CD14-positive monocyte (primary cell): ENCODE measurements around the gene WDTC1. TPM values are rescaled to one million over a fixed set of nuclear protein-coding genes. Genes with fewer than 3 reads are reported as not detected.

Source experiments
- DNase-seq, 3 donors: peaks; one replicate each; pipeline ENCODE4 v3.0.0-alpha.2; 2011 to 2022
- H2AFZ ChIP-seq: 2 replicates; pipeline ENCODE4 v1.6.0; 2012; ENCODE audit warnings: mild to moderate bottlenecking, low read depth, low read length, inconsistent platforms; ENCODE audit not compliant: insufficient read depth, poor library complexity, severe bottlenecking
- H3K27ac ChIP-seq, 2 donors: 1 replicate in 1 of 2; 2 replicates in 1 of 2; pipeline ENCODE4 v1.5.1; 2012 to 2013; ENCODE audit warnings: low read length in 2 of 2, control low read depth in 1 of 2, inconsistent platforms in 1 of 2, low read depth in 1 of 2, mild to moderate bottlenecking in 1 of 2
- H3K27me3 ChIP-seq, 2 donors: one replicate each; pipeline versions ENCODE4 v1.6.0 to v1.6.1; 2011 to 2013; ENCODE audit warnings: low read length in 2 of 2; ENCODE audit not compliant: control insufficient read depth in 2 of 2, insufficient read depth in 2 of 2
- H3K36me3 ChIP-seq, 2 donors: replicated peaks in 1 of 2; 1 replicate in 1 of 2; 2 replicates in 1 of 2; pipeline versions ENCODE4 v1.5.1 to v1.6.1; 2012 to 2013; ENCODE audit warnings: low read length in 2 of 2, control low read depth in 1 of 2, inconsistent platforms in 1 of 2, mild to moderate bottlenecking in 1 of 2; ENCODE audit not compliant: insufficient read depth in 2 of 2, control insufficient read depth in 1 of 2
- H3K4me1 ChIP-seq, 2 donors: 1 replicate in 1 of 2; 2 replicates in 1 of 2; pipeline versions ENCODE4 v1.5.1 to v1.6.1; 2012 to 2013; ENCODE audit warnings: low read length in 2 of 2, control low read depth in 1 of 2, inconsistent platforms in 1 of 2, mild to moderate bottlenecking in 1 of 2, moderate library complexity in 1 of 2; ENCODE audit not compliant: insufficient read depth in 2 of 2, control insufficient read depth in 1 of 2
- H3K4me2 ChIP-seq: replicated peaks from 2 replicates; pipeline ENCODE3; 2012; ENCODE audit warnings: low read length, moderate library complexity, mild to moderate bottlenecking; ENCODE audit not compliant: poor library complexity, severe bottlenecking; ENCODE audit errors: extremely low read depth
- H3K4me3 ChIP-seq, 3 experiments: fragments of 200-600 bp in 1 of 3; sonication (generic) in 1 of 3; replicated peaks in 1 of 3; 1 replicate in 2 of 3; 2 replicates in 1 of 3; pipeline ENCODE4 v1.5.1; 2011 to 2013; ENCODE audit warnings: low read length in 3 of 3, mild to moderate bottlenecking in 3 of 3, control low read depth in 2 of 3, low read depth in 2 of 3, inconsistent platforms in 1 of 3, moderate library complexity in 1 of 3
- H3K79me2 ChIP-seq: 2 replicates; pipeline ENCODE4 v1.6.0; 2012; ENCODE audit warnings: mild to moderate bottlenecking, control low read depth, inconsistent platforms, low read length, moderate library complexity; ENCODE audit not compliant: insufficient read depth
- H3K9ac ChIP-seq: 2 replicates; pipeline ENCODE4 v1.6.0; 2017; ENCODE audit warnings: low read length, mild to moderate bottlenecking; ENCODE audit not compliant: insufficient read depth, poor library complexity, severe bottlenecking
- H3K9me3 ChIP-seq, 2 donors: replicated peaks in 1 of 2; 1 replicate in 1 of 2; 2 replicates in 1 of 2; pipeline versions ENCODE4 v1.5.1 to v1.6.1; 2012 to 2013; ENCODE audit warnings: low read length in 2 of 2, control low read depth in 1 of 2; ENCODE audit not compliant: control insufficient read depth in 1 of 2, insufficient read depth in 1 of 2
- H4K20me1 ChIP-seq: 2 replicates; pipeline ENCODE4 v1.6.0; 2012; ENCODE audit warnings: mild to moderate bottlenecking, low read length, control low read depth, moderate library complexity; ENCODE audit not compliant: insufficient read depth
- H3K27ac Mint-ChIP-seq, 7 donors: one replicate each; pipeline ENCODE4 v1.8.0; 2020; ENCODE audit warnings: mild to moderate bottlenecking in 7 of 7, mixed read lengths in 7 of 7, moderate library complexity in 6 of 7, inconsistent platforms in 2 of 7
- H3K27me3 Mint-ChIP-seq, 3 donors: one replicate each; pipeline ENCODE4 v1.8.0; 2021 to 2022; ENCODE audit warnings: low read depth in 3 of 3, mild to moderate bottlenecking in 3 of 3, mixed read lengths in 3 of 3, moderate library complexity in 3 of 3, inconsistent platforms in 1 of 3
- H3K36me3 Mint-ChIP-seq, 2 donors: one replicate each; pipeline ENCODE4 v1.8.0; 2020; ENCODE audit warnings: mixed read lengths in 2 of 2, inconsistent platforms in 1 of 2, mild to moderate bottlenecking in 1 of 2
- H3K4me1 Mint-ChIP-seq: one replicate; pipeline ENCODE4 v1.8.0; 2020; ENCODE audit warnings: mild to moderate bottlenecking, mixed read lengths
- H3K4me3 Mint-ChIP-seq, 2 donors: one replicate each; pipeline ENCODE4 v1.8.0; 2020; ENCODE audit warnings: mild to moderate bottlenecking in 2 of 2, mixed read lengths in 2 of 2, moderate library complexity in 1 of 2
- H3K9me3 Mint-ChIP-seq, 7 donors: one replicate each; pipeline ENCODE4 v1.8.0; 2020 to 2022; ENCODE audit warnings: mixed read lengths in 7 of 7, mild to moderate bottlenecking in 6 of 7, moderate library complexity in 6 of 7, inconsistent platforms in 2 of 7
- WGBS: methylation state at CpG from one replicate; pipeline ENCODE4 v1.1.5; 2013; ENCODE audit warnings: missing lambda C conversion rate; ENCODE audit not compliant: insufficient coverage; 5-methylcytosine and 5-hydroxymethylcytosine counted together
- intact Hi-C, 2 donors: fragments of 100-400 bp; cut with micrococcal nuclease; formaldehyde crosslinking; loops; one replicate each; pipeline versions ENCODE4 v1.15.0 to v1.15.1; 2023
- polyA plus RNA-seq, 3 donors: library from polyadenylated mRNA; depleted of rRNA in 1 of 3; unstranded in 2 of 3; stranded (reverse) in 1 of 3; fragments of 300-500 nt in 2 of 3; fragments of >200 nt in 1 of 3; fragmentation: Illumina TruSeq in 2 of 3; gene quantifications; 1 replicate in 2 of 3; 2 replicates in 1 of 3; pipeline ENCODE4 v1.2.3, GENCODE V29; 2012 to 2021
- TF ChIP-seq, protein P1 (sequence below): fragments of 200-600 bp; IDR thresholded peaks from one replicate; pipeline ENCODE4 v1.8.0; 2022; ENCODE audit warnings: antibody characterized with exemption, mild to moderate bottlenecking

Gene WDTC1
- polyA plus RNA-seq, 3 donors, result 2.1 to 26.6 (median 4.3) TPM

DNA sequence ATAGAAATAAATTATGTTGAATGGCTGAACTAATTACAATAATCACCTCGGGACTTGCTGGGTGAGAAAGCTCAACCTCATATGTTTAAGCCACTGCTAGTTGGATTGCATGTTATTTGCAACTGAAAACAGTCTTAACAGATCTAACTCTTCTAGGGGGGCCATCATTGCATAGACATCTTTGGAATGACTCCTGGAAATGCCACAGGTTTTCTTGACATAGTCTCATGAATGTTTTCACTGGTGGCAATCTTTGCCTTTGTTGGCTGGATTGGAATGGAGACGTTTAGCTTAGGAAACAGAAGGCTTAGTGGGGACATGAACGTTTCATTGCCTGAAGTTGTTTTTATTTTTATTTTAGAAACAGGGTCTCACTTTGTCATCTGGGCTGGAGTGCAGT, 8.8 kb upstream of the WDTC1 start:
- Histone ChIP-seq H3K4me1 (no peaks in the 10 kb centered on the region), H3K4me3 (no peak overlapping the region), H3K9me3 (no peaks in the 10 kb centered on the region), H2AFZ (no peak overlapping the region), H4K20me1 (no peaks in the 10 kb centered on the region), H3K27me3 (no peaks in the 10 kb centered on the region), H3K4me2 (no peak overlapping the region), H3K79me2 (no peaks in the 10 kb centered on the region), H3K9ac (no peak overlapping the region), H3K36me3 (no peaks in the 10 kb centered on the region), H3K27ac (no peak overlapping the region)
- Mint-ChIP-seq H3K4me1 (no peaks in the 10 kb centered on the region), H3K36me3 (no peaks in the 10 kb centered on the region), H3K27me3 (peaks cover 0 to 7% (median 0%) of the 10 kb centered on the region in 3 donors), H3K4me3 (no peak overlapping the region), H3K9me3 (peaks cover 0 to 2% (median 0%) of the 10 kb centered on the region in 7 donors), H3K27ac (no peak overlapping the region)
- DNase-seq, result no peak
- intact Hi-C loops, result no loop called here
- TF ChIP-seq, protein P1, sequence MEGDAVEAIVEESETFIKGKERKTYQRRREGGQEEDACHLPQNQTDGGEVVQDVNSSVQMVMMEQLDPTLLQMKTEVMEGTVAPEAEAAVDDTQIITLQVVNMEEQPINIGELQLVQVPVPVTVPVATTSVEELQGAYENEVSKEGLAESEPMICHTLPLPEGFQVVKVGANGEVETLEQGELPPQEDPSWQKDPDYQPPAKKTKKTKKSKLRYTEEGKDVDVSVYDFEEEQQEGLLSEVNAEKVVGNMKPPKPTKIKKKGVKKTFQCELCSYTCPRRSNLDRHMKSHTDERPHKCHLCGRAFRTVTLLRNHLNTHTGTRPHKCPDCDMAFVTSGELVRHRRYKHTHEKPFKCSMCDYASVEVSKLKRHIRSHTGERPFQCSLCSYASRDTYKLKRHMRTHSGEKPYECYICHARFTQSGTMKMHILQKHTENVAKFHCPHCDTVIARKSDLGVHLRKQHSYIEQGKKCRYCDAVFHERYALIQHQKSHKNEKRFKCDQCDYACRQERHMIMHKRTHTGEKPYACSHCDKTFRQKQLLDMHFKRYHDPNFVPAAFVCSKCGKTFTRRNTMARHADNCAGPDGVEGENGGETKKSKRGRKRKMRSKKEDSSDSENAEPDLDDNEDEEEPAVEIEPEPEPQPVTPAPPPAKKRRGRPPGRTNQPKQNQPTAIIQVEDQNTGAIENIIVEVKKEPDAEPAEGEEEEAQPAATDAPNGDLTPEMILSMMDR, result no peak
- 100% methylated on average over 1 of the region's 3 CpGs for WGBS

GRCh38 chr1:27227765-27228164, 6.7 kb upstream of the WDTC1 start:
- H3K27me3 Mint-ChIP-seq, result peaks cover 0 to 8% (median 0%) of the 10 kb centered on the region in 3 donors
- TF ChIP-seq, protein P1, result no peak
- no peaks in the 10 kb centered on the region for H3K4me1 Mint-ChIP-seq

More at GRCh38 chr1:27227765-27228164, 6.7 kb upstream of the WDTC1 start:
- Histone ChIP-seq H2AFZ (no peak overlapping the region), H3K79me2 (no peaks in the 10 kb centered on the region), H3K36me3 (no peaks in the 10 kb centered on the region), H4K20me1 (no peaks in the 10 kb centered on the region), H3K27me3 (no peaks in the 10 kb centered on the region), H3K4me2 (no peak overlapping the region), H3K9ac (no peak overlapping the region), H3K4me3 (no peak overlapping the region), H3K27ac (no peak overlapping the region), H3K4me1 (no peaks in the 10 kb centered on the region), H3K9me3 (no peaks in the 10 kb centered on the region)
- intact Hi-C loops, result no loop called here
- Mint-ChIP-seq H3K27ac (no peak overlapping the region), H3K9me3 (peaks cover 0 to 2% (median 0%) of the 10 kb centered on the region in 7 donors), H3K36me3 (no peaks in the 10 kb centered on the region), H3K4me3 (no peak overlapping the region)
- 100% methylated on average over 1 of the region's 3 CpGs for WGBS
- DNase-seq, result no peak
